ENCODE results near the gene RBKS. TPM values are rescaled to one million over a fixed set of nuclear protein-coding genes. Genes with fewer than 3 reads are reported as not detected.

Gene RBKS
- total and polyA plus RNA-seq, 2 of the 8 experiments (the other 6 are each of a cell fraction or from before 2014, with no cell fraction given) = 1.1 to 1.5 TPM

GRCh38 chr2:27843992-27844391, 46.2 kb downstream of the RBKS start:
- CTCF ChIA-PET (ENCODE audit: partially characterized antibody) = no interaction called here
- 88% methylated on average over 7 of the region's 7 CpGs; no CpG with 5 or more reads in 1 of the 2 experiments for WGBS, 2 experiments (ENCODE audit: extremely low coverage in 1 of 2, insufficient coverage in 1 of 2, insufficient read length in 1 of 2, insufficient replicate concordance in 2 of 2, low coverage in 1 of 2, low lambda C conversion rate in 2 of 2, missing lambda C conversion rate in 1 of 2)
- Histone ChIP-seq H2AFZ (ENCODE audit: low read length) (no peak overlapping the region), H3K79me2 (ENCODE audit: control insufficient read depth in 1 of 2, insufficient read depth in 2 of 2, low read length in 2 of 2) (no peaks in the 10 kb centered on the region), H2AK5ac (ENCODE audit: low read depth, low read length) (no peak overlapping the region), H3K23ac (ENCODE audit: insufficient read length) (no peak overlapping the region), H2BK15ac (ENCODE audit: low read length) (no peak overlapping the region), H2BK120ac (replicated peaks; ENCODE audit: low read depth, low read length) (no peak overlapping the region), H3K4me3 (ENCODE audit: extremely low read depth in 1 of 4, insufficient read depth in 2 of 4, low read depth in 3 of 4, low read length in 4 of 4) (no peak overlapping the region), H3K4me1 (replicated peaks in 1 of 4; ENCODE audit: control insufficient read depth in 3 of 4, insufficient read depth in 4 of 4, low read length in 3 of 4) (no peaks in the 10 kb centered on the region), H2BK12ac (ENCODE audit: low read depth, low read length) (no peak overlapping the region), H4K20me1 (replicated peaks in 1 of 2; ENCODE audit: control insufficient read depth in 1 of 2, insufficient read depth in 2 of 2, low read length in 2 of 2) (no peaks in the 10 kb centered on the region), H3K79me1 (ENCODE audit: low read depth, low read length) (no peaks in the 10 kb centered on the region), H3K27ac (ENCODE audit: low read depth, low read length) (no peak overlapping the region), H3K14ac (ENCODE audit: insufficient read length) (no peak overlapping the region), H3K18ac (ENCODE audit: extremely low read depth, low read length) (no peak overlapping the region), H3K4ac (replicated peaks; ENCODE audit: insufficient read length, low read depth, low read length) (no peak overlapping the region), H4K8ac (ENCODE audit: extremely low read depth, insufficient read depth, low read length) (no peak overlapping the region), H4K5ac (ENCODE audit: insufficient read length, low read depth, low read length) (no peak overlapping the region), H2BK5ac (ENCODE audit: low read depth, low read length) (no peak overlapping the region), H3K23me2 (ENCODE audit: low read depth, low read length) (no peaks in the 10 kb centered on the region), H2BK20ac (ENCODE audit: low read length) (no peak overlapping the region), H3K56ac (replicated peaks; ENCODE audit: insufficient read length, low read depth, low read length) (no peak overlapping the region), H3K9ac (replicated peaks in 1 of 4; ENCODE audit: extremely low read depth in 1 of 4, low read depth in 3 of 4, low read length in 3 of 4) (no peak overlapping the region), H4K91ac (replicated peaks; ENCODE audit: insufficient read length, low read length) (no peak overlapping the region), H3K36me3 (ENCODE audit: control insufficient read depth in 2 of 4, insufficient read depth in 4 of 4, low read length in 3 of 4) (no peaks in the 10 kb centered on the region), H3K4me2 (ENCODE audit: insufficient read depth in 1 of 2, low read depth in 2 of 2, low read length in 2 of 2) (no peak overlapping the region), H3K9me3 (ENCODE audit: insufficient read depth in 2 of 2, low read depth in 1 of 2, low read length in 1 of 2) (no peaks in the 10 kb centered on the region), H3K27me3 (replicated peaks in 1 of 4; ENCODE audit: control insufficient read depth in 3 of 4, extremely low read depth in 1 of 4, insufficient read depth in 3 of 4, low read length in 3 of 4) (no peaks in the 10 kb centered on the region)
- no peak for FAIRE-seq
- POLR2A ChIA-PET (ENCODE audit: partially characterized antibody) = no interaction called here
- no peak for DNase-seq (ENCODE audit: low read depth in 1 of 2, low spot score in 2 of 2)
- no peak for TF ChIP-seq KDM4A (IDR thresholded peaks at IDR 0.05; ENCODE audit: low read depth, low read length, severe bottlenecking)
- TF ChIP-seq TCF12 (IDR thresholded peaks at IDR 0.05; ENCODE audit: low read depth, low read length) = no peak
- TF ChIP-seq BACH1 (IDR thresholded peaks at IDR 0.05; ENCODE audit: low read length) = no peak
- TF ChIP-seq POU5F1 (IDR thresholded peaks at IDR 0.05; ENCODE audit: low read depth, low read length) = no peak
- no peak for TF ChIP-seq E2F6 (IDR thresholded peaks at IDR 0.05)
- no peak for TF ChIP-seq ZNF274 (IDR thresholded peaks at IDR 0.05; ENCODE audit: borderline replicate concordance, extremely low read depth, low read length)
- no peak for TF ChIP-seq CTCF (IDR thresholded peaks at IDR 0.05; ENCODE audit: control extremely low read depth in 1 of 3, insufficient read depth in 1 of 3, low read depth in 1 of 3, low read length in 3 of 3)
- no peak for TF ChIP-seq SIX5 (IDR thresholded peaks at IDR 0.05; ENCODE audit: low read depth, low read length)
- TF ChIP-seq RFX5 (IDR thresholded peaks at IDR 0.05; ENCODE audit: borderline replicate concordance, low read depth, low read length) = no peak
- no peak for TF ChIP-seq SP1 (IDR thresholded peaks at IDR 0.05; ENCODE audit: low read depth, low read length)
- no peak for TF ChIP-seq MAX (IDR thresholded peaks at IDR 0.05)
- TF ChIP-seq KDM1A (IDR thresholded peaks at IDR 0.05; ENCODE audit: borderline replicate concordance, low read length) = no peak

Data from H1 (cell line).